ENCODE measurements around the gene CEBPZOS. TPM values are rescaled to one million over a fixed set of nuclear protein-coding genes. Genes with fewer than 3 reads are reported as not detected.
"Not testable (repeated sequence)": the region's sequence is repeated elsewhere in the genome, so short reads cannot be mapped to it uniquely, and the experiment has no call there.

The CEBPZOS gene
- total RNA-seq, 1 donor from 2014 or later = 65.0 TPM

DNA sequence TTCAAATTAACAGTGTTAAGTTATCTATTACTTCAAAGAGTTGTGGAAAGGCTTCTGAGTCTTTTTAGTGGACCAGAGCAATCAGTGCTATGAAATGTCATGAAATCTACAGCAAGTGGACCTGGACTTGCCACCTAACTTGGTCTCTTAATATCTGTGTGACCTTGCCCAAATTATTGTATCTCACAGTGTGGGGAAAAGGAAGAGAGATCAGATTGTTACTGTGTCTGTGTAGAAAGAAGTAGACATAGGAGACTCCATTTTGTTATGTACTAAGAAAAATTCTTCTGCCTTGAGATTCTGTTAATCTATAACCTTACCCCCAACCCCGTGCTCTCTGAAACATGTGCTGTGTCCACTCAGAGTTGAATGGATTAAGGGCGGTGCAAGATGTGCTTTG is 28.8 kb downstream of the CEBPZOS start:
- ATAC-seq; DNase-seq (ENCODE audit: missing footprints); intact Hi-C loops (cut with DNase I): not testable (repeated sequence)

DNA sequence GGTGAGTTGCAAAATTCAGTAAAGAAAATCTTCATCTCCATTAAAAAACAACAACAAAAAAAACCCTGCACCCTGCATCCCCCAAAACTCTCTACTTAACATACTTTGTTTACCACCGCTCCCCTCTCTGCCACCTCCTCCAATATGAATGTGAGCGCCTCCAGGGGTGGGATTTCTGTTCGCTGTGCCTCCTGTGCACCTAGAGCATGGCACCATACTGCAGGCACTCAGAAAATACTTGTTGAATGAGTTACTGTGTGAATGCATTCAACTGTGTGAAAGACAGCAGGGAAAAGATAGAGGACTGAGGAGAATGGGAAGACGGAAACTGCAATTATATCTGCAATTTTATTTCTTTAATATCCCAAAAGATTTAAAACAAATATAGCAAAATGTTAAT is 30.6 kb downstream of the CEBPZOS start:
- intact Hi-C loops (cut with DNase I) = no loop called here
- ATAC-seq = no peak
- DNase-seq (ENCODE audit: missing footprints) = no peak

DNA sequence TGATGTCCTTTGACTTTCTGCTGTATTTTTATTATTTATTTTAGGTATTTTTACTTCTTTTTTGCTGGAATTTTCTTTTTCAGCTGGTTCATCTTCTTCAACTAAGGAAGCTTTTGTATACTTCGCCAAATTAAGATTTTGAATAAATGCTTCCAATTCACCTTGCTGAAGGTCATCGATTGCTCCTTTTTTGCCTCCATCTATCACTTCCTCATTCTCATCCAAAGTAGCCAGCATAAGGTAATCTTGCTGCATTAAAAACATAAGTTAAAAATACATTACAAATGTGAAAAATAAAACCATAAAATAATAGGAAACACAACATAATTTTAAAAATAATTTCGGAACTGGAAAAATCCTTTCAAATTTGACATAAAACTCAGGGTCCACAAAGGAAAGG is 32.5 kb downstream of the CEBPZOS start:
- DNase-seq (ENCODE audit: missing footprints) (no peak), ATAC-seq (no peak)
- intact Hi-C loops (cut with DNase I) = no loop called here

DNA sequence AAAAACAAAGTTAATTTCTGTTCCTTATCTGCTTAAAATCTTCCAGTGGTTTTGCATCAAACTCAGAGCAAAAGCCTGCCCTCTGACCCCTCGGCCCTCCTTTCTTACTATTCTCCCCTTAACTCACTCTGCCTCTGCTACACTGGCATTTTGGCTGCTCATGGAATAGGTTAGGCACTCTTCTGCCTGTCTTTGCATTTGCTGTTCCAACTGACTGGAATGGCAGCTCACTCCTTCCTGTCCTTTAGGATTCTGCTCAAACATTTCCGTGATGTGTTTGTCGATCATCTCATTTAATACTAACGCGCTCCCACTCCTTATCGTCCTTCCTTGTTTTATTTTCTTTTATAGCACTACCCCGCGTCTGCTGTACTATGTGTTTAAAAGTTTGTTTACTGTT is 34.3 kb downstream of the CEBPZOS start:
- DNase-seq (ENCODE audit: missing footprints) (no peak), ATAC-seq (no peak)
- intact Hi-C loops (cut with DNase I) = loop anchor here (2.0 kb wide), 1 partner anchor 74 kb away; the partner anchor contains the start of gene EIF2AK2

DNA sequence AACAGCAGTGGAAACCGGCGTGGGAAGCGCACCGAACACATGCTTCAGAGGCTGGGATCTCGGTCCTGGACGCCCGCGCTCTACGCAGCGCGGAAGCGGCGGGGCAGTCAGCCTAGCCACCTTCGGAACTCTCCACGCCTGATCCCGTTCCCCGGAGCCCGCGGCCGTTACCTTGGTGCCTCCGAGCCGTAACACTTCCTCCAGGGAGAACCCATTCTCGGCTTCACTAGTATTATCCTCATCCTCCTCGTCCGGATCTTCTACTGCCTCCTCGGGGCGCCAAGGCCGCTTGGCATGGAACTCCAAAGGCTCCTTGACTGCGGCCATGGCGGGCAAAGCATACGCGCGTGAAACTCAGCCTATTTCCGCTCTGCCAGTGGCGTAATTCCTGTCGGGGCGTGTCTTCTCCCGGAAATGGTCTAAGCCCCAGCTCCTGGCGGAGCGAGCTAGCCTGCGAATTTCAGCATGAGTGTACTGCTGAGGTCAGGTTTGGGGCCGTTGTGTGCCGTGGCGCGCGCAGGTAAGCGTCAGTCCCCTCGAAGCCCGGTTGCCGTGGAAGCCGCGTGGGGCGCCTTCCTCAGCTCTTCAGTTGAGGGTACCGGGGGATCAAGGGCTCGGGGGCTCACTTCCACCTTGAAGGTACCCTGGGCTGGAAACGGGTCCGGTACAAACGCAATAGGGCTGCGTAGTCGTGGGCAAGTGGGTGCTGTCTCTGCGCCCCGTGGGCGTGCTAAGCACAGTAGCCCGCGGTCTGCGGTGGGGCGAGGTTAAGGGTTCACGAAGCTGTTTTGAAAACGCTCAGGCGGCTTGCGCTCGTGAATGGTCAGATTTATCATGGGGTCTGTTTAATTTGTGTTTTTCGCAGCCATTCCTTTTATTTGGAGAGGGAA is 35.2 kb downstream of the CEBPZOS start, which contains the start of the genes CEBPZ and NDUFAF7:
Gene CEBPZ, minus strand, starts transcription at position 356 of the 890 bp plus-strand sequence. Its CDS starts 29 bp downstream, at position 327.
Gene NDUFAF7, plus strand, starts transcription at position 418 of the 890 bp plus-strand sequence. Its CDS starts 48 bp downstream, at position 466.
- ATAC-seq (peak; percentile 96), DNase-seq (ENCODE audit: missing footprints) (peak; percentile 95)
- intact Hi-C loops (cut with DNase I) = loop anchor here (2.0 kb wide), 1 partner anchor 75 kb away; the partner anchor contains the start of gene EIF2AK2

DNA sequence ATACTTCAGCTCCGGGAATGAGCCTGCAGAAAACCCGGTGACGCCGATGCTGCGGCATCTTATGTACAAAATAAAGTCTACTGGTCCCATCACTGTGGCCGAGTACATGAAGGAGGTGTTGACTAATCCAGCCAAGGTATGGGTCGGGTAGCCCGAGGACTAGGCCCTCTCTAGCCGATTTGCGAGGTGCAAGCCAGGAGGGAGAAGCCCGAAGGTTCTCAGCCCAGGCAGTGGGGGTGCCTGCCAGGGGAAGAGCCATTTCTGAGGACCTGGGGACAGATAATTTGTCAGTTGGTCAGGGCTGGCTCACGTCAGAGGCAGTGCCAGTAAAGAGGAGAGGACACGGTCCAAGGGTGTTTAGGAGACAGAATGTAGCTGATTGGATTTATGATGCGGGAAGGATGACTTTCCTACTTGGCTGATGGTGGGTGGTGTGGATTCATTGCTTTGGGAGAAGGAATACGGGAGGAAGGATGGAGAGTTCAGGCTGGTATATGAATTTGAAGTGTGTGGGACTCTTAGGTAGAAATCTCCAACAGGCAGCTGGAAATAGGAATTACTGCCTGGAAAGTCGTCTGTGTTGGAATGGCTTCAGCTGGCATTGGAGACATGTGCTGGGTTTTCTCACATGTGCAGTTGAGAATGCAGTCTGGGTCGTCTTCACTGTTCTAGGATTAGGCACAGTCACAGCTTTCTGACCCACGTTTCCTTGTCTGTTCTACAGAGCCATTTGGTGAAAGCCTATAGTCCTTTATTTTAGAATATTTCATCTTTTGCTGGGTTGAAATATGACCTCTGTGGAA is 36.0 kb downstream of the CEBPZOS start:
- ATAC-seq (peak; percentile 20), DNase-seq (ENCODE audit: missing footprints) (no peak)
- intact Hi-C loops (cut with DNase I) = no loop called here

DNA sequence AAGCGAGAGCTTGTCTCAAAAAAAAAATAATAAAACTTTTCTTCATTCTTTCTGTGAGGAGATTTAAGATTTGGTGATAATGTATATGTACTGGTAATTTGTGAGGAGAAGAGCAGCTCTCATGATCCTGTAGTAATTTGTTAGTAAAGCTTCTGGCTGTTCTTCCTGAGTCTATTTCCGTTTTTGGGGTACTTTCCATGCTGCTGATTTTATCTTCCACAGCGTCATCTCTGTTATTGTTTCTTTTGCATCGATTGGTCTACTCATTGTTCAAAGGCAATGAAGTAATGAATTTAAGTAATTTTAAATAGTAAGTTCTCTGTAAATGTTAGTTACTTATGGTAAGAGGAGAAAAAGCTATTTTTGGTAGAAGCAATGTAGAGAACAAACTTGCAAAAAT is 47.1 kb downstream of the CEBPZOS start:
- DNase-seq (ENCODE audit: missing footprints) (no peak), ATAC-seq (no peak)

DNA sequence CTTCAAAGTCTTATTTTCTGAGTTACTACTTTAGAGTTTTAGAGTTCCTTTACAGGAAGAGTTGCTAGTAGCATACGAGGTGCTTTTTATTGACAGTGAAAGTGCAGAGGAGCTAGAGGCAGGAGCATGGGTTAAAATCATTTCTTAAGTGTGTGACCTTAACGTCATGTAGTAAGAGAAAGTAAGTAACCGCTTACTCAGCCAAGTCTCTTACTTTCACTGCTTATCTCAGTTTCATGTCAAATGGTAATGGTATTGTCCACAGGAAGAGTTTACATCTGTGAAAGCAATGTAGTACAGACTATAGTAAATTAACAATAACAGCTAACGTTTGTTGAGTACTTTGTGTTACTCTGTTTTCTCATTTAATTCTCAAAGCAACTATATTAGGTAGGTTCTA is 47.7 kb downstream of the CEBPZOS start:
- DNase-seq (ENCODE audit: missing footprints) (no peak), ATAC-seq (no peak)
- intact Hi-C loops (cut with DNase I) = no loop called here

More for the DNA sequence above, 47.1 kb downstream of the CEBPZOS start:
- intact Hi-C loops (cut with DNase I) = no loop called here

DNA sequence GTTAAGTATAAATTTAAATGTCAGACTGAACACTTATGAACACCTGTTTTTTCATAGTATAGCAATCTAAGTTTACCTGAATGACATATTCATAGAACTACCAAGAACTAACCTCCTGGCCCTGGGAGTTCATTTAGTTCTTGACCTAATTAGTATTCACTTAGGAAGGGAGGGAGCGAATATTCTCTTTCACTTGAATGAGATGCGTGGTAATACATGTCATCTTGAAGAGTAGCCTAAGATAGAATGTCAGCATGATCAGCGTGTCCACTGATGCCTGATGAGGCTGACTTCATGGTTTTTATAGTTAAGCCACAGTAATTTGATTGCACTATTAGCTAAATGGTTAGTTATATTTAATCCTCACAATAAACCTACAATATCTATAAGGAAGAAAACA is 48.5 kb downstream of the CEBPZOS start:
- ATAC-seq (no peak), DNase-seq (ENCODE audit: missing footprints) (no peak)
- intact Hi-C loops (cut with DNase I) = no loop called here

DNA sequence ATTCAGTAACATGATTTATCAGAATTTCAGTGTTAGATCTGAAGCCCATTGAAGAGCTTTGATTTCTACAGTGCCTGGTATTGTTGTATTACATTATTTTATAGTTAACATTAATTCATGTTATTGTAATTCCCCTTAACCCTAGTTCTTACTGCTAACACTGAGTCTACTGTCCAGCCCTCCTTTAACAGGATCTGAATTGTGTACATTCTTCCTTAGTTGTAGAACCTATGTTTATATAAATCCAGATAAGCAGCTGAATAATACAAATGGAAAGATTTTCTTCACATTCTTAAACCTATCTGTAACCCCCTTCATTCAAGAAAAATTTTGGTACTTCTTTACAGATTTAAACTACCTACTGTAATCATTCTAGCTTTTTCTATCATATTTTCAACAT is 49.9 kb downstream of the CEBPZOS start:
- intact Hi-C loops (cut with DNase I) = no loop called here
- DNase-seq (ENCODE audit: missing footprints) (no peak), ATAC-seq (no peak)

DNA sequence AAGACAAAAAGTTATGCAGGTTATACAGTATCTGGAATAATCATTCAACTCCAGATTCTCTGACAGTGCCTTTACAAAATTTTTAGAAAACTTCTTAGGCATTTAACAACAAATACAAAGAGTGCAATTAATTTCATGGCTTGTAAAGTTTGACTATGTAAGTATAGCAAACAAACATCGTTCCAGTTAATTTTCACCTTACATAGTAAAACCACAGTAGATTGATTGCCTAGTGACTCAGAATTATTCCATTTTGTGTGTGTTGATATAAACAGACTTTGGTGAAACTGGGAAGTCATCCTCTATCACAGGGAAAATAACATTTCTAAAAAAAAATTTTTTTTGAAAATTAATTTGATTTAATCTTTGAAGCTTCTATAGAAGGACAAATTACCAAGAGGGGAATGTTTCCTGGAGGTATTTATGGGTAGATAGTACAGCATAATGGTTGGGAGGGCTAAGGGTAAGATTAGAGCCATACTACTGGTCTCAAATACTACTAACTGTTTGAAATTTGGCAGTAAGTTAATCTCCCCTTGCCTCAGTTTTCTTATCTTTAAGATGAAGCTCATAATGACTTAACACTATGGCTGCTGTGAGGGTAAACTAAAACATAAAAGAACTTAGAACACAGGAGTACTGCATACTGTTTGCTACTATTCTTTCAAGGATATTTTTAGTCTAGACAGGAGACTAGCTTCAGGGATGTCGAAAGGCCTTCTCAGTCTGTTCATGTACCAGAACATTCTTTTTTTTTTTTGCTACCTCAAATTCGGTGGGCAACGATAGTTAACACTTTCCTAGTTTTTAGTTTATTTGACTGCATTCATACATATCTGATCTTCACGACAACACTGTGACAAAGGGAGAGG is 54.8 kb downstream of the CEBPZOS start:
- intact Hi-C loops (cut with DNase I) = no loop called here
- DNase-seq (ENCODE audit: missing footprints) = no peak
- no peak for ATAC-seq

Other genes starting within 250 kb of the CEBPZOS start
- 39.8 TPM for gene STRN, start 230.0 kb upstream of the CEBPZOS start, total RNA-seq
- gene HEATR5B, start 112.1 kb upstream of the CEBPZOS start, total RNA-seq = 31.0 TPM
- 5.9 TPM for gene GPATCH11, start 112.0 kb upstream of the CEBPZOS start, total RNA-seq
- 20.7 TPM for gene EIF2AK2, start 39.5 kb upstream of the CEBPZOS start, total RNA-seq
- gene SULT6B1, start 7.8 kb upstream of the CEBPZOS start, total RNA-seq = not detected
- gene CEBPZ, start 35.1 kb downstream of the CEBPZOS start, total RNA-seq = 32.3 TPM
- gene NDUFAF7, start 35.2 kb downstream of the CEBPZOS start, total RNA-seq = 22.8 TPM
- 12.6 TPM for gene PRKD3, start 128.3 kb downstream of the CEBPZOS start, total RNA-seq
- gene QPCT, start 148.1 kb downstream of the CEBPZOS start, total RNA-seq = 1.7 TPM